ENCODE measurements around the gene CNOT6L. TPM values are rescaled to one million over a fixed set of nuclear protein-coding genes. Genes with fewer than 3 reads are reported as not detected.

CNOT6L gene
- polyA plus RNA-seq, 1 of the 3 experiments (the other 2 are of a cell fraction), result 2.8 TPM

DNA sequence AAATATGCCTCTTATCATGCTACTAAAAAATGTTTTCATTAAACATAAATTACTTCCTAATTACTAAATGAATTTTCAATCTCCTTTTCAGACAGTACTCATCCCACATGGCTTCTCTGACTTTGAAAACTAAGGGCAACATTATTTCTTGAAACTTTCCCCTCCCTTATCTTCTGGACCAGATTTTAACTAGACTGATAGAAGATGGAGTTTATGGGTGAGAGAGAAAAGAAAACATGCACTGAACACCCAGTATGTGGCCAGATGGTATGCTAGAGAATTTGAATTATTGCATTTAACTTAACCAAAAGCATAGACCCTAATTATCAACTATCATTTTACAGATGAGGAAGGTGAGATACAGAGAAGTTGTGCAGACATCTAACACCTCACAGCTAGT, 16.8 kb downstream of the CNOT6L start (continued):
- TF ChIP-seq, protein P1, sequence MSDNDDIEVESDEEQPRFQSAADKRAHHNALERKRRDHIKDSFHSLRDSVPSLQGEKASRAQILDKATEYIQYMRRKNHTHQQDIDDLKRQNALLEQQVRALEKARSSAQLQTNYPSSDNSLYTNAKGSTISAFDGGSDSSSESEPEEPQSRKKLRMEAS (IDR thresholded peaks at IDR 0.05; ENCODE audit: low read depth), result no peak
- TF ChIP-seq FOSL2 (IDR thresholded peaks at IDR 0.05; ENCODE audit: borderline replicate concordance, low read depth) (no peak), NRF1 (IDR thresholded peaks at IDR 0.05; ENCODE audit: low read depth, low read length) (no peak), USF1 (IDR thresholded peaks at IDR 0.05; ENCODE audit: borderline replicate concordance, low read depth) (no peak), IRF3 (IDR thresholded peaks at IDR 0.05; ENCODE audit: low read depth, low read length) (no peak), MXI1 (IDR thresholded peaks at IDR 0.05; ENCODE audit: low read depth, low read length) (no peak)

- TF ChIP-seq FOSL2 (IDR thresholded peaks at IDR 0.05; ENCODE audit: borderline replicate concordance, low read depth), result no peak
- TF ChIP-seq POLR2AphosphoS5 (IDR thresholded peaks at IDR 0.05; ENCODE audit: low read depth, low read length), result no peak
- TF ChIP-seq EZH2phosphoT487 (IDR thresholded peaks at IDR 0.05; ENCODE audit: borderline replicate concordance, low read depth), result no peak
- no peak for TF ChIP-seq NFIC (IDR thresholded peaks at IDR 0.05; ENCODE audit: borderline replicate concordance)
- TF ChIP-seq, protein P2, sequence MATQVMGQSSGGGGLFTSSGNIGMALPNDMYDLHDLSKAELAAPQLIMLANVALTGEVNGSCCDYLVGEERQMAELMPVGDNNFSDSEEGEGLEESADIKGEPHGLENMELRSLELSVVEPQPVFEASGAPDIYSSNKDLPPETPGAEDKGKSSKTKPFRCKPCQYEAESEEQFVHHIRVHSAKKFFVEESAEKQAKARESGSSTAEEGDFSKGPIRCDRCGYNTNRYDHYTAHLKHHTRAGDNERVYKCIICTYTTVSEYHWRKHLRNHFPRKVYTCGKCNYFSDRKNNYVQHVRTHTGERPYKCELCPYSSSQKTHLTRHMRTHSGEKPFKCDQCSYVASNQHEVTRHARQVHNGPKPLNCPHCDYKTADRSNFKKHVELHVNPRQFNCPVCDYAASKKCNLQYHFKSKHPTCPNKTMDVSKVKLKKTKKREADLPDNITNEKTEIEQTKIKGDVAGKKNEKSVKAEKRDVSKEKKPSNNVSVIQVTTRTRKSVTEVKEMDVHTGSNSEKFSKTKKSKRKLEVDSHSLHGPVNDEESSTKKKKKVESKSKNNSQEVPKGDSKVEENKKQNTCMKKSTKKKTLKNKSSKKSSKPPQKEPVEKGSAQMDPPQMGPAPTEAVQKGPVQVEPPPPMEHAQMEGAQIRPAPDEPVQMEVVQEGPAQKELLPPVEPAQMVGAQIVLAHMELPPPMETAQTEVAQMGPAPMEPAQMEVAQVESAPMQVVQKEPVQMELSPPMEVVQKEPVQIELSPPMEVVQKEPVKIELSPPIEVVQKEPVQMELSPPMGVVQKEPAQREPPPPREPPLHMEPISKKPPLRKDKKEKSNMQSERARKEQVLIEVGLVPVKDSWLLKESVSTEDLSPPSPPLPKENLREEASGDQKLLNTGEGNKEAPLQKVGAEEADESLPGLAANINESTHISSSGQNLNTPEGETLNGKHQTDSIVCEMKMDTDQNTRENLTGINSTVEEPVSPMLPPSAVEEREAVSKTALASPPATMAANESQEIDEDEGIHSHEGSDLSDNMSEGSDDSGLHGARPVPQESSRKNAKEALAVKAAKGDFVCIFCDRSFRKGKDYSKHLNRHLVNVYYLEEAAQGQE (IDR thresholded peaks at IDR 0.05; ENCODE audit: low read depth, low read length), result no peak
- TF ChIP-seq, protein P3, sequence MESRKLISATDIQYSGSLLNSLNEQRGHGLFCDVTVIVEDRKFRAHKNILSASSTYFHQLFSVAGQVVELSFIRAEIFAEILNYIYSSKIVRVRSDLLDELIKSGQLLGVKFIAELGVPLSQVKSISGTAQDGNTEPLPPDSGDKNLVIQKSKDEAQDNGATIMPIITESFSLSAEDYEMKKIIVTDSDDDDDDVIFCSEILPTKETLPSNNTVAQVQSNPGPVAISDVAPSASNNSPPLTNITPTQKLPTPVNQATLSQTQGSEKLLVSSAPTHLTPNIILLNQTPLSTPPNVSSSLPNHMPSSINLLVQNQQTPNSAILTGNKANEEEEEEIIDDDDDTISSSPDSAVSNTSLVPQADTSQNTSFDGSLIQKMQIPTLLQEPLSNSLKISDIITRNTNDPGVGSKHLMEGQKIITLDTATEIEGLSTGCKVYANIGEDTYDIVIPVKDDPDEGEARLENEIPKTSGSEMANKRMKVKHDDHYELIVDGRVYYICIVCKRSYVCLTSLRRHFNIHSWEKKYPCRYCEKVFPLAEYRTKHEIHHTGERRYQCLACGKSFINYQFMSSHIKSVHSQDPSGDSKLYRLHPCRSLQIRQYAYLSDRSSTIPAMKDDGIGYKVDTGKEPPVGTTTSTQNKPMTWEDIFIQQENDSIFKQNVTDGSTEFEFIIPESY (IDR thresholded peaks at IDR 0.05; ENCODE audit: borderline replicate concordance, low read depth), result no peak
- TF ChIP-seq RAD21 (IDR thresholded peaks at IDR 0.05; ENCODE audit: low read length), result no peak
- H3K9me3 ChIP-seq, result no peaks in the 10 kb centered on the region
- no peak overlapping the region for H3K4me2 ChIP-seq
- H3F3A ChIP-seq (replicated peaks; ENCODE audit: insufficient read depth), result no peaks in the 10 kb centered on the region
- 86% methylated on average over 1 of the region's 1 CpG for WGBS (ENCODE audit: low lambda C conversion rate)
- H3K9me2 ChIP-seq, result no peaks in the 10 kb centered on the region
- H3K27me3 ChIP-seq (ENCODE audit: insufficient read depth), result no peaks in the 10 kb centered on the region
- H3K4me1 ChIP-seq (ENCODE audit: control insufficient read depth in 1 of 2, insufficient read depth in 2 of 2, low read depth in 1 of 2, low read length in 1 of 2), result peaks cover 0 to 8% of the 10 kb centered on the region in 2 experiments; a peak in 1 of 4 replicates
- no peaks in the 10 kb centered on the region for H4K20me1 ChIP-seq (ENCODE audit: insufficient read depth)
- CTCF ChIA-PET, result interaction anchor here (1.2 kb wide), 1 partner anchor 16 kb away, joined by 5 read pairs; no protein-coding TSS in a partner anchor
- no peak for DNase-seq
- no peak overlapping the region for H3K9ac ChIP-seq
- H2AFZ ChIP-seq (ENCODE audit: low read depth), result no peak overlapping the region
- POLR2A ChIA-PET, result no interaction called here
- no peak overlapping the region for H3K4me3 ChIP-seq (ENCODE audit: low read depth in 2 of 2, low read length in 1 of 2)
- no peaks in the 10 kb centered on the region for H3K36me3 ChIP-seq (replicated peaks in 1 of 2; ENCODE audit: control insufficient read depth in 1 of 2, insufficient read depth in 2 of 2, low read length in 1 of 2)
- H3K27ac ChIP-seq (ENCODE audit: low read depth in 2 of 2, low read length in 1 of 2), result no peak overlapping the region
- peaks cover 63% of the 10 kb centered on the region for H3K79me2 ChIP-seq (ENCODE audit: insufficient read depth)
Measured at GRCh38 chr4:77801260-77801608, 17.9 kb downstream of the CNOT6L start.
